Measurements from ENCODE around the gene PMVK. TPM values are rescaled to one million over a fixed set of nuclear protein-coding genes. Genes with fewer than 3 reads are reported as not detected.
A peak's percentile ranks its signal among the peaks of the same experiment; 100 is the strongest.

Gene PMVK
- total and polyA plus RNA-seq, 2 of the 8 experiments (the other 6 are each of a cell fraction or from before 2014, with no cell fraction given), result 23.8 to 26.5 TPM

- no peak for TF ChIP-seq SP4 (IDR thresholded peaks at IDR 0.05; ENCODE audit: low read length)
- no peak for TF ChIP-seq SP2 (IDR thresholded peaks at IDR 0.05; ENCODE audit: low read length)
- peak; percentile 46; the same call in 1 of the 2 replicates for TF ChIP-seq E2F6 (IDR thresholded peaks at IDR 0.05)
- TF ChIP-seq KDM4A (IDR thresholded peaks at IDR 0.05; ENCODE audit: low read depth, low read length, severe bottlenecking), result peak; percentile 67
- 0 out of 2 replicates have a peak, but pooled peaks have one; percentile 41 for TF ChIP-seq KDM5A (IDR thresholded peaks at IDR 0.05; ENCODE audit: low read length)
Measured at GRCh38 chr1:154961207-154962155, 25.0 kb upstream of the PMVK start, which contains the start of gene PYGO2 (continued).

All from H1 (cell line).